Activated CD8-positive, alpha-beta memory T cell treated with anti-CD3 and anti-CD28 coated beads, Interleukin-2, amount 50 U/mL, for 24 hours (primary cell): ENCODE data around the gene ZNF148.

Source experiments
- DNase-seq: peaks from one replicate; pipeline ENCODE4 v3.0.0-alpha.2; 2020; ENCODE audit errors: extremely low read depth

The ZNF148 gene

GRCh38 chr3:125280668-125281361 lies 94.3 kb downstream of the ZNF148 start:
- no peak for DNase-seq

- no peak for DNase-seq
Observed at GRCh38 chr3:125278155-125278554, 97.0 kb downstream of the ZNF148 start.

- no peak for DNase-seq
Observed at GRCh38 chr3:125271127-125271526, 104.0 kb downstream of the ZNF148 start.

- no peak for DNase-seq
Observed at GRCh38 chr3:125267460-125267859, 107.7 kb downstream of the ZNF148 start.

- DNase-seq, result no peak
Observed at GRCh38 chr3:125266971-125267370, 108.2 kb downstream of the ZNF148 start.

- DNase-seq, result no peak
Observed at GRCh38 chr3:125262161-125262560, 113.0 kb downstream of the ZNF148 start.

- no peak for DNase-seq
Observed at GRCh38 chr3:125261031-125261430, 114.1 kb downstream of the ZNF148 start.

GRCh38 chr3:125260158-125260557 lies 115.0 kb downstream of the ZNF148 start:
- DNase-seq, result no peak

DNA sequence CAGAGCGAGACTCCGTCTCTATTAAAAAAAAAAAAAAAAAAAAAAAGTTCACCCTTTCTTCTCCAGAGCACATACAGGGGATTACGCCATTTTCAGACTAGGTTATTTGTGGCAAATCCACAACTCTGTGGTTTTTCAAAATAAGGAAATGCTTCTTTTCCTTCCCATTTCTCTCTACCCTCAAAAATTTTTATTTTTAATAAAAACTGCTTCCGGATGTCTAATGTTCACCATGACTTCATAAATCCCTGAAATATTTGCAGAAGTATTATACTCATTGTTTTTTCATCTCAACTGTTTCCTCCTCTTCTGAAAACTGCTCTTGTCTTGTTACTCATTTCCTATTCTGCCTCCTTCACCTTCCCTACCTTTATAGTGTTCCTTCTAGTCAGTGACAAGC lies 117.6 kb downstream of the ZNF148 start:
- DNase-seq, result no peak

DNA sequence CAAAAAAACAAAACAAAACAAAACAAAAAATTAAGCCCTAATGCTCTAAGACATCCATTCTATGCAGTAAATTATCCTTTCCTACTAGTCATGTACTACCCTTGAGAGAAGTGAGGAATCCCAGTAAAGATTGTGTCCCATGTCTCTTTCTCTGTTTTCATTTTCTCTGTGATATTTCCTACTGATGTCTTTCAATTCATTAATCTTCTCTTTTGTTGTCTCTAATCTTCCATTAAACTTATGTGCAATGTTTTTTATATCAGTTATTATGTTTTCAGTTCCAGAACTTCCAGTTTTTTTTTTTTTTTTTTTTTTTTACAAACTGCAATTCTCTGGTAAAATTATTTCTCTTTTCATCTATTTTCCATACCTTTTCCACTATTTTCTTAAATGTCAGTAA lies 118.5 kb downstream of the ZNF148 start:
- DNase-seq, result no peak

DNA sequence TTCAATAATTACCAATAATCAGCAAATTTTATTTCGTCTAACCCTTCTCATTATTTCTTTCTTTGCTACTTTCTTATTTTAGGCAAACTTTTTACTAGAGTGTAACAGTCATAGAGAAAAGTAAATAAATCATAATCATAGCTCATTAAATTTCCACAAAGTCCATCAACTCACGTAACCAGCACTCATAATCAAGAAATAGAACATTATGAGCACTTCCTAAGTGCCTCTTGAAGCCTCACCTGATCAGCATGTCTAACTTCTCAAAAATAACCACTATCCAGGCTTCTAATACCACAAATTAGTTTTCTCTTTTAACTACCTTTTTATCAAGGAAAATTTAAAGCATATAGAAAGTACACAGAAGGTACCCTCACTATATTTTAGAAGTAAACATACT lies 124.2 kb downstream of the ZNF148 start:
- no peak for DNase-seq

DNA sequence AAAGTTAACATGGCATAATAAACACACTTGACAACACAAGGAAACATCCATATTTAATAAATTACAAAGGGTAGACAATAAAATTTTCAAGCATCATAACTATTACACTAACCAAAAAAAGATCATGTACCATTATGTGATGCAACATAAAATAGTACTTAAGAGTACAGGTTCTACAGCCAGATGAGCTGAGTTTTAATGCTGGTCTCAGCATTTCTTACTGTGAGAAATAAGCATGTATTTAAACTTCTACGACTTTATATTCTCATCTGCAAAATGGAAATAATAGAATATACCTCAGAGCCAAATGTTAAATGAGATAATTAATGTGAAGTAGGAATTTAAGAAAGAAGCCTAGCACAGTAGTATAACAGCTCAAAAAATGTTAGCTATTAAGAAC lies 128.9 kb downstream of the ZNF148 start:
- no peak for DNase-seq

- no peak for DNase-seq
Observed at GRCh38 chr3:125245521-125245920, 129.6 kb downstream of the ZNF148 start.

- DNase-seq, result no peak
Observed at GRCh38 chr3:125240496-125240895, 134.6 kb downstream of the ZNF148 start.

DNA sequence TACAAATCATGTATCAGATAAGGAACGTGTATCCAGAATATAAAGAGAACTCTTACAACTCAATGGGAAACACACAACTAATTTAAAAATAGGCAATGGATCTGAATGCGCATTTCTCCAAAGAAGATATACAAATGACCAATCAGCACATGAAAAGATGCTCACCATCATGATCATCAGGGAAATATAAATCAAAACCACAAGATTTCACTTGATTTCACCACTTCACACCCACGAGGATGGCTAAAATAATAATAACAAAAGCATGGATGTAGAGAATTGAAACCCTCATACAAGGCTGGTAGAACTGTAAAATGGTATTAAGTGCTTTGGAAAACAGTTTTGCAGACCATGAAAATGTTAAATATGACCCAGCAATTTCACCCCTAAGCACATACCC lies 135.9 kb downstream of the ZNF148 start:
- DNase-seq, result no peak

- DNase-seq, result no peak
Observed at GRCh38 chr3:125238759-125239158, 136.4 kb downstream of the ZNF148 start.

DNA sequence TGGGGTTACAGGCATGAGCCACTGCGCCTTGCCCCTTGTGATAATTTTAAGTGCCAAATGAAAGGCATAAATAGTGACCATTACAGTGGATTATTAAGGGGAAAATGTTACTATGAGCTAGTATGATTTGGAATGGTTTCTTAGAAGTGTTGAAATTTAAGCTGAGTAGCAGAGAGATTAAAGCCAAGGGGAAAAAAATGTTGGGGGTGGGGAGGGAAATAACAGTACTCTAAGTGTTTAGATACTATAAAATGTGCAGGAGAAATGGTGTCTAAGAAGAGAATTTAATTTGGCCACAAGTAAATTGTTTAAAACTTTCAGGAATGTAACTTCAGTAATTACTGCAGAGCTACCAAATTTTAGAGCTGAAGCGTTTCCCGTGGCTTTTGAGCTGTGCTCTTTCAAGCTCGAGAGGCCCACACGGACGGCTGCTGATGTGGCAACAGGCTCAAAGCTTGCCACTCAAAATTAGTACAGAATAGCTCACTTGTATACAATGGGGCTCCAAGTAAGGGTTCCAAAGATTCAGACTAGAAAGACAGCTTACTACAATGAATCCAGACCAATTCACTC lies 138.7 kb downstream of the ZNF148 start:
- DNase-seq, result no peak

GRCh38 chr3:125234831-125235230 lies 140.3 kb downstream of the ZNF148 start:
- no peak for DNase-seq

DNA sequence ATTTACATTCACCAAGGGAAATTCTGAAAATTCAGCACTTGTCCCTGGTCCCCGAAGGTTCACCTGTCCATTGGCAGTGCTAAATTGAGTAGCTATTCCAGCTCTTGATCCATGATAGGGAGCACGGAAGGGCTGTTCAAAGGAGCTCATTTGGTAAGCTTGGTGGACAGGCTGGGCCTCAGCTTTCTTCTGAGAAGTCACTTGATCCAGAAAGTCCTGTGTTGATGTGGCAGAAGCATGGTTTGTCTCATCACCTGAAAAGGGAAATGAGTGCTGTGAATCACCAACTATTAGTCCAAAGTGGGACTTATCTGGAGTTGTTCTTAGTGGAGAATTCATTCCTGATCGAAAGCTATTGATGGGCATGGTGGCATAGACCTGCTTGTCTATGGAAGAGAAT lies 142.7 kb downstream of the ZNF148 start:
- no peak for DNase-seq

GRCh38 chr3:125231895-125232294 lies 143.2 kb downstream of the ZNF148 start:
- no peak for DNase-seq

DNA sequence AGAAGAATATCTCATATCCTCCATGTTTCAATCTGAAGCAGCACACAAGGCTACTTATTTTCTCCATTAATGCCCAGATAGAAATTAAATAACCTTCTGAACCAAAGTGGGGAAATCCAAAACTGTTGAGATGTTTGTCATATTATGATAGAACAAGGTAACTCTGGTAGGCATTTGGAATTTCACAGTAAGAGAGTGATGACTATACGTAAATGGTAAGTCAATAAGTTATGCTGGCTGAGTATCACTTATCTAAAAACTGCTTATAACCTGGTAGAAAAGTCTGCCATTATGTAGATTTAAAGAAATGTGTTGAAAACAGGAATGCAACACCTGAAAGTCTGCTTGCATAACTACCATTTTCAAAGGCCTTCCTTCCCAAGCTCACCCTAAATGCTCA lies 145.4 kb downstream of the ZNF148 start:
- no peak for DNase-seq

GRCh38 chr3:125229168-125229567 lies 146.0 kb downstream of the ZNF148 start:
- no peak for DNase-seq

GRCh38 chr3:125221831-125222230 lies 153.3 kb downstream of the ZNF148 start:
- DNase-seq, result no peak
